GM12873 (cell line): Measurements from ENCODE around the gene KCTD2.

ENCODE experiments used
- CTCF ChIP-seq: IDR thresholded peaks from 2 replicates; pipeline ENCODE4 v1.5.1; 2012; ENCODE audit warnings: low read depth, mild to moderate bottlenecking, moderate library complexity, low read length, control low read depth; ENCODE audit not compliant: insufficient read depth; ENCODE audit errors: missing control alignments

Gene KCTD2

GRCh38 chr17:75039238-75039637, 7.8 kb upstream of the KCTD2 start:
- TF ChIP-seq CTCF, result no peak

- no peak for TF ChIP-seq CTCF
Measured at GRCh38 chr17:75041656-75042280, 5.3 kb upstream of the KCTD2 start.

GRCh38 chr17:75044716-75045115, 2.3 kb upstream of the KCTD2 start:
- no peak for TF ChIP-seq CTCF

- no peak for TF ChIP-seq CTCF
Measured at GRCh38 chr17:75047398-75048098, 523 bp downstream of the KCTD2 start.

- no peak for TF ChIP-seq CTCF
Measured at GRCh38 chr17:75048249-75048878, 1.3 kb downstream of the KCTD2 start.

- TF ChIP-seq CTCF, result no peak
Measured at GRCh38 chr17:75049057-75049456, 2.0 kb downstream of the KCTD2 start.

GRCh38 chr17:75049706-75050105, 2.7 kb downstream of the KCTD2 start:
- no peak for TF ChIP-seq CTCF
